K562 (cell line): ENCODE results near the gene TCF19. TPM values are rescaled to one million over a fixed set of nuclear protein-coding genes. Genes with fewer than 3 reads are reported as not detected.

ENCODE experiments used
- ELF4 ChIP-seq: fragments of 450-650 bp; formaldehyde crosslinking; IDR thresholded peaks from 2 replicates; pipeline ENCODE4 v1.4.0; 2022; ENCODE audit warnings: missing genetic modification characterization
- GATAD2A ChIP-seq: fragments of 450-650 bp; IDR thresholded peaks from 2 replicates; pipeline ENCODE4 v1.6.1; 2017
- HLTF ChIP-seq: fragments of 450-650 bp; IDR thresholded peaks from 2 replicates; pipeline ENCODE4 v1.6.1; 2016
- KLF10 ChIP-seq: fragments of 250-450 bp; sonication (Bioruptor Pico); IDR thresholded peaks from 2 replicates; pipeline ENCODE4 v1.6.1; 2021; ENCODE audit warnings: matching md5 sums
- NBN ChIP-seq: fragments of 450-650 bp; IDR thresholded peaks from 2 replicates; pipeline ENCODE4 v1.6.1; 2016; ENCODE audit warnings: low read depth, mild to moderate bottlenecking
- NR2F6 ChIP-seq: fragments of 450-650 bp; formaldehyde crosslinking; IDR thresholded peaks from 2 replicates; pipeline ENCODE4 v1.4.0; 2020; ENCODE audit warnings: mild to moderate bottlenecking
- POLR2A ChIP-seq: fragments of 450-650 bp; conservative IDR thresholded peaks from 2 replicates; pipeline ENCODE4 v1.6.1; 2016
- TAF7 ChIP-seq: fragments of 450-650 bp; IDR thresholded peaks from 2 replicates; pipeline ENCODE4 v1.6.1; 2016; ENCODE audit warnings: missing genetic modification characterization, missing compliant biosample characterization
- ZBTB26 ChIP-seq: fragments of 450-650 bp; formaldehyde crosslinking; IDR thresholded peaks from 2 replicates; pipeline ENCODE4 v1.4.0; 2022; ENCODE audit warnings: missing genetic modification characterization
- ZFP1 ChIP-seq: fragments of 450-650 bp; formaldehyde crosslinking; IDR thresholded peaks from 2 replicates; pipeline ENCODE4 v1.4.0; 2020; ENCODE audit warnings: mild to moderate bottlenecking, mixed read lengths
- polyA plus RNA-seq, 8 experiments: library from polyadenylated mRNA; depleted of rRNA in 4 of 8; stranded (reverse) in 5 of 8; unstranded in 3 of 8; fragments of >200 nt; fragmentation: Nextera tagmentation in 2 of 8; fragmentation: Illumina TruSeq in 1 of 8; extraction: Ambion mirVana in 2 of 8; extraction: Trizol in 1 of 8; gene quantifications; 2 replicates each; pipeline versions ENCODE4 v1.2.1 to v1.2.3, GENCODE V29; 2011 to 2014; ENCODE audit warnings: inconsistent platforms in 1 of 8, missing spikeins in 1 of 8
- total RNA-seq, 7 experiments: library from RNA; depleted of rRNA in 6 of 7; stranded (reverse); fragments of >200 nt in 6 of 7; fragmentation: Illumina TruSeq in 2 of 7; extraction: Trizol in 2 of 7; gene quantifications; 2 replicates each; pipeline versions ENCODE4 v1.2.1 to v1.2.3, GENCODE V29; 2011 to 2021; ENCODE audit warnings: low replicate concordance in 1 of 7
- TF ChIP-seq, protein P1 (sequence below): fragments of 450-650 bp; IDR thresholded peaks from 2 replicates; pipeline ENCODE4 v1.6.1; 2016; ENCODE audit warnings: mild to moderate bottlenecking
- TF ChIP-seq, protein P2 (sequence below): sonication (generic); formaldehyde crosslinking; IDR thresholded peaks from 2 replicates; pipeline ENCODE4 v1.8.0; 2022; ENCODE audit warnings: missing genetic modification reagents, mild to moderate bottlenecking, moderate library complexity, borderline replicate concordance
- TF ChIP-seq, protein P3 (sequence below): fragments of 450-650 bp; formaldehyde crosslinking; IDR thresholded peaks from 2 replicates; pipeline ENCODE4 v1.4.0; 2022; ENCODE audit warnings: missing genetic modification characterization
- TF ChIP-seq, protein P4 (sequence below): fragments of 250-450 bp; sonication (Bioruptor Pico); IDR thresholded peaks from 2 replicates; pipeline ENCODE4 v1.4.0; 2020
- TF ChIP-seq, protein P5 (sequence below), 2 experiments: fragments of 450-650 bp; IDR thresholded peaks; 2 replicates each; pipeline ENCODE4 v1.6.1; 2016
- TF ChIP-seq, protein P6 (sequence below): fragments of 450-650 bp; IDR thresholded peaks from 2 replicates; pipeline ENCODE4 v1.6.1; 2016; ENCODE audit warnings: borderline replicate concordance

TCF19 gene
- total and polyA plus RNA-seq, 9 of the 15 experiments (the other 6 are each of a cell fraction or from before 2014, with no cell fraction given) = 4.2 to 42.5 (median 25.7) TPM

DNA sequence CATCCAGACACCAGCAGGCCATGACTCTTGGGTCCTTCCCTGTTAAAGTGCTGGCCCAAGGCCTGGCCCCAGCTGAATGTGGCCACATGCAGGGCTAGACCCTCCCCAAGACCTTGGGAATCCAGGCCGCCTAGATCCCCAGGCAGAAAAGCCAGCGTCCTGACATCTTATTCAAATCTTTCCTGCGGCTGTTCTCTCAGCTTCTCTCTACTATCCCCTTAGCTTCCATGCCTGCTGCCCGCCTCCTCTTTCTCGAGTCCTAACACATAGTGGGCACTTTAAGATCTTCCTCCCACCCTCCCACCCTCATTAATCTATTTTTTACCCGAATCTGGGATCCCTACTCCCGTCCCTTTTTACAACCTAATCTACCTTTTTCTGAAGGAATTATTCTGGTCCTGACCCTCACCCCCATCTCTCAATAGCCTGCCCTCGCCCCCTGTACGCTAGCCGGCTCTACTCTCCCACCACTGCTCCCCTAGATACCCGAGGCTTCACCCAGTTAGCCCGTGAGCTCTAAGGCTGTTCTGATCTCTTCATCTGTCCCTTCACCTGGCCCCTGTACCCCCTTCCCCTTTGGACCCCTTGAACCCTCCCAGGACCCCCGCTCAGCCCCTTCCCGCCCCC lies 763 bp upstream of the TCF19 start, which contains the start of gene CCHCR1 (continued):
- TF ChIP-seq, protein P1, sequence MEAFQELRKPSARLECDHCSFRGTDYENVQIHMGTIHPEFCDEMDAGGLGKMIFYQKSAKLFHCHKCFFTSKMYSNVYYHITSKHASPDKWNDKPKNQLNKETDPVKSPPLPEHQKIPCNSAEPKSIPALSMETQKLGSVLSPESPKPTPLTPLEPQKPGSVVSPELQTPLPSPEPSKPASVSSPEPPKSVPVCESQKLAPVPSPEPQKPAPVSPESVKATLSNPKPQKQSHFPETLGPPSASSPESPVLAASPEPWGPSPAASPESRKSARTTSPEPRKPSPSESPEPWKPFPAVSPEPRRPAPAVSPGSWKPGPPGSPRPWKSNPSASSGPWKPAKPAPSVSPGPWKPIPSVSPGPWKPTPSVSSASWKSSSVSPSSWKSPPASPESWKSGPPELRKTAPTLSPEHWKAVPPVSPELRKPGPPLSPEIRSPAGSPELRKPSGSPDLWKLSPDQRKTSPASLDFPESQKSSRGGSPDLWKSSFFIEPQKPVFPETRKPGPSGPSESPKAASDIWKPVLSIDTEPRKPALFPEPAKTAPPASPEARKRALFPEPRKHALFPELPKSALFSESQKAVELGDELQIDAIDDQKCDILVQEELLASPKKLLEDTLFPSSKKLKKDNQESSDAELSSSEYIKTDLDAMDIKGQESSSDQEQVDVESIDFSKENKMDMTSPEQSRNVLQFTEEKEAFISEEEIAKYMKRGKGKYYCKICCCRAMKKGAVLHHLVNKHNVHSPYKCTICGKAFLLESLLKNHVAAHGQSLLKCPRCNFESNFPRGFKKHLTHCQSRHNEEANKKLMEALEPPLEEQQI = no peak
- TF ChIP-seq, protein P2, sequence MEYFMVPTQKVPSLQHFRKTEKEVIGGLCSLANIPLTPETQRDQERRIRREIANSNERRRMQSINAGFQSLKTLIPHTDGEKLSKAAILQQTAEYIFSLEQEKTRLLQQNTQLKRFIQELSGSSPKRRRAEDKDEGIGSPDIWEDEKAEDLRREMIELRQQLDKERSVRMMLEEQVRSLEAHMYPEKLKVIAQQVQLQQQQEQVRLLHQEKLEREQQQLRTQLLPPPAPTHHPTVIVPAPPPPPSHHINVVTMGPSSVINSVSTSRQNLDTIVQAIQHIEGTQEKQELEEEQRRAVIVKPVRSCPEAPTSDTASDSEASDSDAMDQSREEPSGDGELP (CRISPR knock-in tag) = no peak
- TF ChIP-seq ELF4 (CRISPR knock-in tag) = peak; percentile 69; the same call in 1 of the 2 replicates
- peak; percentile 69; the same call in 1 of the 2 replicates for TF ChIP-seq HLTF
- no peak for TF ChIP-seq NR2F6 (CRISPR knock-in tag)
- TF ChIP-seq GATAD2A = 0 out of 2 replicates have a peak, but pooled peaks have one; percentile 13
- TF ChIP-seq ZFP1 = no peak
- TF ChIP-seq, protein P3, sequence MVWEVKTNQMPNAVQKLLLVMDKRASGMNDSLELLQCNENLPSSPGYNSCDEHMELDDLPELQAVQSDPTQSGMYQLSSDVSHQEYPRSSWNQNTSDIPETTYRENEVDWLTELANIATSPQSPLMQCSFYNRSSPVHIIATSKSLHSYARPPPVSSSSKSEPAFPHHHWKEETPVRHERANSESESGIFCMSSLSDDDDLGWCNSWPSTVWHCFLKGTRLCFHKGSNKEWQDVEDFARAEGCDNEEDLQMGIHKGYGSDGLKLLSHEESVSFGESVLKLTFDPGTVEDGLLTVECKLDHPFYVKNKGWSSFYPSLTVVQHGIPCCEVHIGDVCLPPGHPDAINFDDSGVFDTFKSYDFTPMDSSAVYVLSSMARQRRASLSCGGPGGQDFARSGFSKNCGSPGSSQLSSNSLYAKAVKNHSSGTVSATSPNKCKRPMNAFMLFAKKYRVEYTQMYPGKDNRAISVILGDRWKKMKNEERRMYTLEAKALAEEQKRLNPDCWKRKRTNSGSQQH = peak; percentile 77; the same call in 1 of the 2 replicates
- peak; percentile 84; the same call in 1 of the 2 replicates for TF ChIP-seq ZBTB26 (CRISPR knock-in tag)
- TF ChIP-seq, protein P4, sequence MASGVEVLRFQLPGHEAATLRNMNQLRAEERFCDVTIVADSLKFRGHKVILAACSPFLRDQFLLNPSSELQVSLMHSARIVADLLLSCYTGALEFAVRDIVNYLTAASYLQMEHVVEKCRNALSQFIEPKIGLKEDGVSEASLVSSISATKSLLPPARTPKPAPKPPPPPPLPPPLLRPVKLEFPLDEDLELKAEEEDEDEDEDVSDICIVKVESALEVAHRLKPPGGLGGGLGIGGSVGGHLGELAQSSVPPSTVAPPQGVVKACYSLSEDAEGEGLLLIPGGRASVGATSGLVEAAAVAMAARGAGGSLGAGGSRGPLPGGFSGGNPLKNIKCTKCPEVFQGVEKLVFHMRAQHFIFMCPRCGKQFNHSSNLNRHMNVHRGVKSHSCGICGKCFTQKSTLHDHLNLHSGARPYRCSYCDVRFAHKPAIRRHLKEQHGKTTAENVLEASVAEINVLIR (CRISPR knock-in tag) = no peak
- TF ChIP-seq, protein P5, sequence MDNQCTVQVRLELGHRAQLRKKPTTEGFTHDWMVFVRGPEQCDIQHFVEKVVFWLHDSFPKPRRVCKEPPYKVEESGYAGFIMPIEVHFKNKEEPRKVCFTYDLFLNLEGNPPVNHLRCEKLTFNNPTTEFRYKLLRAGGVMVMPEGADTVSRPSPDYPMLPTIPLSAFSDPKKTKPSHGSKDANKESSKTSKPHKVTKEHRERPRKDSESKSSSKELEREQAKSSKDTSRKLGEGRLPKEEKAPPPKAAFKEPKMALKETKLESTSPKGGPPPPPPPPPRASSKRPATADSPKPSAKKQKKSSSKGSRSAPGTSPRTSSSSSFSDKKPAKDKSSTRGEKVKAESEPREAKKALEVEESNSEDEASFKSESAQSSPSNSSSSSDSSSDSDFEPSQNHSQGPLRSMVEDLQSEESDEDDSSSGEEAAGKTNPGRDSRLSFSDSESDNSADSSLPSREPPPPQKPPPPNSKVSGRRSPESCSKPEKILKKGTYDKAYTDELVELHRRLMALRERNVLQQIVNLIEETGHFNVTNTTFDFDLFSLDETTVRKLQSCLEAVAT (IDR thresholded peaks at IDR 0.05) = peak in 1 of 2 experiments; percentile 40; a peak in 2 of 4 replicates
- TF ChIP-seq, protein P6, sequence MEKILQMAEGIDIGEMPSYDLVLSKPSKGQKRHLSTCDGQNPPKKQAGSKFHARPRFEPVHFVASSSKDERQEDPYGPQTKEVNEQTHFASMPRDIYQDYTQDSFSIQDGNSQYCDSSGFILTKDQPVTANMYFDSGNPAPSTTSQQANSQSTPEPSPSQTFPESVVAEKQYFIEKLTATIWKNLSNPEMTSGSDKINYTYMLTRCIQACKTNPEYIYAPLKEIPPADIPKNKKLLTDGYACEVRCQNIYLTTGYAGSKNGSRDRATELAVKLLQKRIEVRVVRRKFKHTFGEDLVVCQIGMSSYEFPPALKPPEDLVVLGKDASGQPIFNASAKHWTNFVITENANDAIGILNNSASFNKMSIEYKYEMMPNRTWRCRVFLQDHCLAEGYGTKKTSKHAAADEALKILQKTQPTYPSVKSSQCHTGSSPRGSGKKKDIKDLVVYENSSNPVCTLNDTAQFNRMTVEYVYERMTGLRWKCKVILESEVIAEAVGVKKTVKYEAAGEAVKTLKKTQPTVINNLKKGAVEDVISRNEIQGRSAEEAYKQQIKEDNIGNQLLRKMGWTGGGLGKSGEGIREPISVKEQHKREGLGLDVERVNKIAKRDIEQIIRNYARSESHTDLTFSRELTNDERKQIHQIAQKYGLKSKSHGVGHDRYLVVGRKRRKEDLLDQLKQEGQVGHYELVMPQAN = peak; percentile 61; the same call in 1 of the 2 replicates
- peak; percentile 75; the same call in 1 of the 2 replicates for TF ChIP-seq POLR2A
- TF ChIP-seq NBN = 0 out of 2 replicates have a peak, but pooled peaks have one; percentile 20
- TF ChIP-seq KLF10 (CRISPR knock-in tag) = no peak
- TF ChIP-seq TAF7 (tag) = peak; percentile 84
